HEK293 (cell line): Measurements from ENCODE around the gene ST7L.

Experiments
- CTCF ChIA-PET: fragments of 350-600 bp; formaldehyde crosslinking; extraction: SDS; loops from one replicate; lab custom pipeline; 2021; ENCODE audit warnings: antibody characterized with exemption; lab: Yijun Ruan, JAX
- POLR2A ChIA-PET: fragments of 300-600 bp; formaldehyde crosslinking; extraction: SDS; loops from one replicate; lab custom pipeline; 2020; ENCODE audit warnings: antibody characterized with exemption, inconsistent platforms; lab: Yijun Ruan, JAX
- H3K27ac ChIP-seq: fragments of 200-500 bp; sonication (Bioruptor generic); 2 replicates; pipeline ENCODE4 v1.5.1; 2014; ENCODE audit warnings: low read depth, low read length, control low read depth, inconsistent platforms; ENCODE audit errors: extremely low read depth
- H3K36me3 ChIP-seq, 2 experiments: fragments of 200-500 bp in 1 of 2; sonication (Bioruptor generic) in 1 of 2; 1 replicate in 1 of 2; 2 replicates in 1 of 2; pipeline ENCODE4 v1.5.1; 2014 to 2017; ENCODE audit warnings: inconsistent platforms in 2 of 2, low read length in 2 of 2; ENCODE audit not compliant: control insufficient read depth in 2 of 2, insufficient read depth in 1 of 2
- H3K4me1 ChIP-seq: fragments of 200-500 bp; sonication (Bioruptor generic); 2 replicates; pipeline ENCODE4 v1.5.1; 2014; ENCODE audit warnings: mild to moderate bottlenecking, low read length, inconsistent platforms; ENCODE audit not compliant: control insufficient read depth, insufficient read depth
- H3K4me3 ChIP-seq: 2 replicates; pipeline ENCODE4 v1.5.1; 2011; ENCODE audit warnings: low read depth, mild to moderate bottlenecking, control low read depth, low read length, moderate library complexity
- H3K9me3 ChIP-seq: fragments of 200-500 bp; sonication (Bioruptor generic); 2 replicates; pipeline ENCODE4 v1.5.1; 2014; ENCODE audit warnings: low read depth, low read length, inconsistent platforms; ENCODE audit not compliant: control insufficient read depth, insufficient read depth
- FEZF1 ChIP-seq: fragments of 450-650 bp; formaldehyde crosslinking; IDR thresholded peaks from 2 replicates; pipeline ENCODE4 v1.5.1; 2016; ENCODE audit warnings: missing biosample characterization, missing genetic modification characterization
- ZBTB26 ChIP-seq: fragments of 450-650 bp; formaldehyde crosslinking; optimal IDR thresholded peaks from 2 replicates; pipeline ENCODE3; 2016; ENCODE audit warnings: missing biosample characterization, mild to moderate bottlenecking, missing genetic modification characterization
- ZNF114 ChIP-seq: fragments of 450-650 bp; formaldehyde crosslinking; IDR thresholded peaks from 2 replicates; pipeline ENCODE4 v1.5.0; 2017; ENCODE audit warnings: missing biosample characterization, missing genetic modification characterization
- ZNF121 ChIP-seq: fragments of 450-650 bp; formaldehyde crosslinking; IDR thresholded peaks from 2 replicates; pipeline ENCODE4 v1.5.1; 2016; ENCODE audit warnings: missing biosample characterization, missing genetic modification characterization
- ZNF133 ChIP-seq: fragments of 450-650 bp; formaldehyde crosslinking; IDR thresholded peaks from 2 replicates; pipeline ENCODE4 v1.5.1; 2016; ENCODE audit warnings: missing biosample characterization, missing genetic modification characterization
- ZNF138 ChIP-seq: fragments of 450-650 bp; formaldehyde crosslinking; IDR thresholded peaks from 2 replicates; pipeline ENCODE4 v1.5.1; 2016; ENCODE audit warnings: missing biosample characterization, missing genetic modification characterization, borderline replicate concordance
- ZNF274 ChIP-seq, 2 experiments: fragments of 200-500 bp in 1 of 2; fragments of 450-650 bp in 1 of 2; sonication (Bioruptor generic) in 1 of 2; formaldehyde crosslinking in 1 of 2; IDR thresholded peaks; 2 replicates each; pipeline versions ENCODE4 v1.5.1 to v1.6.1; 2014 to 2016; ENCODE audit warnings: borderline replicate concordance in 1 of 2, inconsistent platforms in 1 of 2, low read length in 1 of 2, missing biosample characterization in 1 of 2, missing genetic modification characterization in 1 of 2
- ZNF391 ChIP-seq: fragments of 450-650 bp; formaldehyde crosslinking; IDR thresholded peaks from 2 replicates; pipeline ENCODE4 v1.5.1; 2016; ENCODE audit warnings: low read depth, missing biosample characterization, missing genetic modification characterization, borderline replicate concordance
- ZNF404 ChIP-seq: fragments of 450-650 bp; formaldehyde crosslinking; IDR thresholded peaks from 2 replicates; pipeline ENCODE4 v1.5.1; 2017; ENCODE audit warnings: missing biosample characterization, missing genetic modification characterization
- ZNF423 ChIP-seq: fragments of 450-650 bp; formaldehyde crosslinking; IDR thresholded peaks from 2 replicates; pipeline ENCODE4 v1.5.1; 2016; ENCODE audit warnings: missing biosample characterization, missing genetic modification characterization
- ZNF561 ChIP-seq: fragments of 450-650 bp; IDR thresholded peaks from 2 replicates; pipeline ENCODE4 v1.5.1; 2018; ENCODE audit warnings: missing biosample characterization, missing genetic modification characterization, borderline replicate concordance
- ZNF585B ChIP-seq: fragments of 450-650 bp; formaldehyde crosslinking; IDR thresholded peaks from 2 replicates; pipeline ENCODE4 v1.5.1; 2016; ENCODE audit warnings: missing biosample characterization, missing genetic modification characterization
- ZNF664 ChIP-seq: fragments of 450-650 bp; formaldehyde crosslinking; IDR thresholded peaks from 2 replicates; pipeline ENCODE4 v1.5.1; 2016; ENCODE audit warnings: missing biosample characterization, missing genetic modification characterization
- ZSCAN23 ChIP-seq: fragments of 450-650 bp; formaldehyde crosslinking; IDR thresholded peaks from 2 replicates; pipeline ENCODE4 v1.5.1; 2016; ENCODE audit warnings: missing biosample characterization, missing genetic modification characterization
- TF ChIP-seq, protein P1 (sequence below): fragments of 450-650 bp; formaldehyde crosslinking; IDR thresholded peaks from 2 replicates; pipeline ENCODE4 v1.5.1; 2016; ENCODE audit warnings: missing biosample characterization, missing genetic modification characterization
- TF ChIP-seq, protein P2 (sequence below): fragments of 450-650 bp; formaldehyde crosslinking; IDR thresholded peaks from 2 replicates; pipeline ENCODE4 v1.5.1; 2016; ENCODE audit warnings: missing biosample characterization, missing genetic modification characterization

ST7L gene

DNA sequence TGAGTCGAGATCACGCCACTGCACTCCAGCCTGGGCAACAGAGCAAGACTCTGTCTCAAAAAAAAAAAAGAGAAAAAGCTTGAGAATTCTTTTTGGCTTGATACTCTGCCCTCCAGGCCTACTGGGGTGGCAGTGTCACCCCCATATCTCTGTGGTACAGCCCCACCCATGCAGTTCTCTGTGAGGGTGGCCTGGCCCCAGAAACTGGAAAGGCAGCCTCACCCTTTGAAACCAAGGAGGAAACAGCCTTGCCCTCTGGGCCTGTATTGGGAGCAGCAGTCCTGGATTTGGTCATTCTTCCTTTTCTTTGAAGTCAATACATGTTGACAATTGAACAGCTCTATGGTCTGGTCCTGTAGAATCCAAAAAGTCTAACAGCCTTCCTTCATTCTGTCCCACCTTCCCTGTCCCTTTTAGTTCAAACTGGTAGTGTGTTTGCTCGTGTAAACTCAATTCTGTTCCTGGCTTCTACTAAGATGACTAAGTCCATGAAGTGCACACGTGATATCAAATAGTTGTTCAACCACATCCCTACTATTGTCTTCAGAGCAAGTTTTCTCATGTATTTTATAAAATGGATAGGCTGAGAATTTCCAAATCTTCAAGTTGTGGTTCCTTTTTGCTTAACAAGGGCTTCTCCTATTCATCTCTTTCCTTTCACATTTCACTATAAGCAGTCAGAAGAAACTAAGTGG is 13.2 kb downstream of the ST7L start (continued):
- TF ChIP-seq, protein P1, sequence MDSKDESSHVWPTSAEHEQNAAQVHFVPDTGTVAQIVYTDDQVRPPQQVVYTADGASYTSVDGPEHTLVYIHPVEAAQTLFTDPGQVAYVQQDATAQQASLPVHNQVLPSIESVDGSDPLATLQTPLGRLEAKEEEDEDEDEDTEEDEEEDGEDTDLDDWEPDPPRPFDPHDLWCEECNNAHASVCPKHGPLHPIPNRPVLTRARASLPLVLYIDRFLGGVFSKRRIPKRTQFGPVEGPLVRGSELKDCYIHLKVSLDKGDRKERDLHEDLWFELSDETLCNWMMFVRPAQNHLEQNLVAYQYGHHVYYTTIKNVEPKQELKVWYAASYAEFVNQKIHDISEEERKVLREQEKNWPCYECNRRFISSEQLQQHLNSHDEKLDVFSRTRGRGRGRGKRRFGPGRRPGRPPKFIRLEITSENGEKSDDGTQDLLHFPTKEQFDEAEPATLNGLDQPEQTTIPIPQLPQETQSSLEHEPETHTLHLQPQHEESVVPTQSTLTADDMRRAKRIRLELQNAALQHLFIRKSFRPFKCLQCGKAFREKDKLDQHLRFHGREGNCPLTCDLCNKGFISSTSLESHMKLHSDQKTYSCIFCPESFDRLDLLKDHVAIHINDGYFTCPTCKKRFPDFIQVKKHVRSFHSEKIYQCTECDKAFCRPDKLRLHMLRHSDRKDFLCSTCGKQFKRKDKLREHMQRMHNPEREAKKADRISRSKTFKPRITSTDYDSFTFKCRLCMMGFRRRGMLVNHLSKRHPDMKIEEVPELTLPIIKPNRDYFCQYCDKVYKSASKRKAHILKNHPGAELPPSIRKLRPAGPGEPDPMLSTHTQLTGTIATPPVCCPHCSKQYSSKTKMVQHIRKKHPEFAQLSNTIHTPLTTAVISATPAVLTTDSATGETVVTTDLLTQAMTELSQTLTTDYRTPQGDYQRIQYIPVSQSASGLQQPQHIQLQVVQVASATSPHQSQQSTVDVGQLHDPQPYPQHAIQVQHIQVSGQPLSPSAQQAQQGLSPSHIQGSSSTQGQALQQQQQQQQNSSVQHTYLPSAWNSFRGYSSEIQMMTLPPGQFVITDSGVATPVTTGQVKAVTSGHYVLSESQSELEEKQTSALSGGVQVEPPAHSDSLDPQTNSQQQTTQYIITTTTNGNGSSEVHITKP (tag by site-specific recombination) = no peak
- no peak for TF ChIP-seq ZNF585B (tag by site-specific recombination)
- no peak for TF ChIP-seq ZNF133 (tag by site-specific recombination)
- no peak for TF ChIP-seq ZNF121 (tag by site-specific recombination)
- no peak for TF ChIP-seq ZNF114 (tag by site-specific recombination)

- Histone ChIP-seq H3K4me1 (no peaks in the 10 kb centered on the region), H3K27ac (no peak overlapping the region), H3K9me3 (no peaks in the 10 kb centered on the region), H3K36me3 (peaks cover 24 to 67% of the 10 kb centered on the region in 2 experiments; a peak in 2 of 3 replicates), H3K4me3 (no peak overlapping the region)
- ChIA-PET POLR2A (no interaction called here), CTCF (no interaction called here)
- TF ChIP-seq ZSCAN23 (tag by site-specific recombination) = no peak
- no peak for TF ChIP-seq ZNF423 (tag by site-specific recombination)
- TF ChIP-seq, protein P2, sequence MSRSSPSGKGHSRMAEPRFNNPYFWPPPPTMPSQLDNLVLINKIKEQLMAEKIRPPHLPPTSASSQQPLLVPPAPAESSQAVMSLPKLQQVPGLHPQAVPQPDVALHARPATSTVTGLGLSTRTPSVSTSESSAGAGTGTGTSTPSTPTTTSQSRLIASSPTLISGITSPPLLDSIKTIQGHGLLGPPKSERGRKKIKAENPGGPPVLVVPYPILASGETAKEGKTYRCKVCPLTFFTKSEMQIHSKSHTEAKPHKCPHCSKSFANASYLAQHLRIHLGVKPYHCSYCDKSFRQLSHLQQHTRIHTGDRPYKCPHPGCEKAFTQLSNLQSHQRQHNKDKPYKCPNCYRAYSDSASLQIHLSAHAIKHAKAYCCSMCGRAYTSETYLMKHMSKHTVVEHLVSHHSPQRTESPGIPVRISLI (tag by site-specific recombination) = no peak
- no peak for TF ChIP-seq FEZF1 (tag by site-specific recombination)
- TF ChIP-seq ZNF664 = no peak
- no peak for TF ChIP-seq ZNF561 (tag by site-specific recombination)
- TF ChIP-seq ZNF274 (IDR thresholded peaks at IDR 0.05; ENCODE audit: low read length) = no peak
- TF ChIP-seq ZNF274 (tag by site-specific recombination; IDR thresholded peaks at IDR 0.05; ENCODE audit: borderline replicate concordance) = no peak
- no peak for TF ChIP-seq ZNF138 (tag by site-specific recombination)
- TF ChIP-seq ZNF391 (tag by site-specific recombination) = no peak
Observed at GRCh38 chr1:112603541-112603940, 15.4 kb downstream of the ST7L start.

DNA sequence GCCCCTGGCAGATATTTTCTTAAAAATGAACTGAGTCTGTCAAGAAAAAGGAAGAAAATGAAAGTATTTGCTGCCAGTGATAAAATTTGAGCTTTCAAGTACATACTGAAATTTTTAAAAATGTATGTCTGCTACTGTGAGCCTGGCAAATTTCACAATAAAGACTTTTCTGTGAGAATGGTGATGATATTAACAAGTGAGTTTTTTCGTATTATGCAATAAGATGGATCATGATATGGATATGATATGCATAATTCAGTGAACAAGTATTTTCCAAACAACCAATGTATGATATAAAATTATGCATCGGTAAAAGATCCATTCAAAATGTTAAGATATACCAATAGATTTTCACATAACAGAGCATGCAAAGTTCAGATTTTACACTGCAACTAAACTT is 15.9 kb downstream of the ST7L start:
- peaks cover 19 to 62% of the 10 kb centered on the region in 2 experiments; a peak in 2 of 3 replicates for H3K36me3 ChIP-seq
- H3K27ac ChIP-seq = no peak overlapping the region
- POLR2A ChIA-PET = no interaction called here
- no peaks in the 10 kb centered on the region for H3K4me1 ChIP-seq
- CTCF ChIA-PET = no interaction called here
- H3K4me3 ChIP-seq = no peak overlapping the region
- no peak for TF ChIP-seq ZBTB26 (tag by site-specific recombination)
- no peak for TF ChIP-seq ZNF404
- H3K9me3 ChIP-seq = no peaks in the 10 kb centered on the region
